Thyroid gland (tissue), 4 donors: ENCODE data around the gene LILRB2. TPM values are rescaled to one million over a fixed set of nuclear protein-coding genes. Genes with fewer than 3 reads are reported as not detected.
"Not testable (repeated sequence)": the region's sequence is repeated elsewhere in the genome, so short reads cannot be mapped to it uniquely, and the experiment has no call there.

Experiments used
- DNase-seq, 2 donors: peaks; one replicate each; pipeline ENCODE4 v3.0.0-alpha.2; 2019
- H3K27ac ChIP-seq, 3 donors: fragments of 200-600 bp; sonication (generic); 1 replicate in 2 of 3; 2 replicates in 1 of 3; pipeline ENCODE4 v1.5.1; 2016 to 2019; ENCODE audit warnings: mild to moderate bottlenecking in 1 of 3, moderate library complexity in 1 of 3
- H3K27me3 ChIP-seq: fragments of 200-600 bp; sonication (generic); one replicate; pipeline ENCODE4 v1.5.1; 2019
- H3K36me3 ChIP-seq, 2 donors: fragments of 200-600 bp; sonication (generic); one replicate each; pipeline ENCODE4 v1.5.1; 2016 to 2019
- H3K4me1 ChIP-seq, 2 donors: fragments of 200-600 bp; sonication (generic); one replicate each; pipeline ENCODE4 v1.5.1; 2017 to 2019
- H3K4me3 ChIP-seq, 3 donors: fragments of 200-600 bp; sonication (generic); replicated peaks in 1 of 3; 1 replicate in 2 of 3; 2 replicates in 1 of 3; pipeline ENCODE4 v1.5.1; 2016; ENCODE audit warnings: mild to moderate bottlenecking in 1 of 3
- H3K9me3 ChIP-seq: fragments of 200-600 bp; sonication (generic); one replicate; pipeline ENCODE4 v1.5.1; 2017
- POLR2A ChIP-seq, 2 donors: fragments of 450-650 bp; IDR thresholded peaks; one replicate each; pipeline ENCODE4 v1.6.1; 2017; ENCODE audit warnings: antibody characterized with exemption in 2 of 2, mild to moderate bottlenecking in 2 of 2, moderate library complexity in 1 of 2
- WGBS, 2 donors: methylation state at CpG; one replicate each; pipeline ENCODE4 v1.1.5; 2017; 5-methylcytosine and 5-hydroxymethylcytosine counted together
- intact Hi-C: fragments of 100-400 bp; cut with DNase I; formaldehyde crosslinking; loops from one replicate; pipeline ENCODE4 v1.15.1; 2023
- total RNA-seq, 4 donors: library from RNA; depleted of rRNA; stranded (reverse); fragments of >200 nt; gene quantifications; one replicate each; pipeline ENCODE4 v1.2.3, GENCODE V29; 2016
- TF ChIP-seq, protein P1 (sequence below), 6 experiments: fragments of 200-600 bp in 3 of 6; fragments of 450-650 bp in 3 of 6; sonication (generic) in 3 of 6; IDR thresholded peaks; one replicate each; pipeline ENCODE4 v1.5.1; 2016 to 2019; ENCODE audit warnings: antibody characterized with exemption in 6 of 6, mild to moderate bottlenecking in 2 of 6, inconsistent platforms in 1 of 6, moderate library complexity in 1 of 6

LILRB2 gene
- total RNA-seq, 4 donors from 2014 or later = 0.67 to 2.0 (median 1.1) TPM

DNA sequence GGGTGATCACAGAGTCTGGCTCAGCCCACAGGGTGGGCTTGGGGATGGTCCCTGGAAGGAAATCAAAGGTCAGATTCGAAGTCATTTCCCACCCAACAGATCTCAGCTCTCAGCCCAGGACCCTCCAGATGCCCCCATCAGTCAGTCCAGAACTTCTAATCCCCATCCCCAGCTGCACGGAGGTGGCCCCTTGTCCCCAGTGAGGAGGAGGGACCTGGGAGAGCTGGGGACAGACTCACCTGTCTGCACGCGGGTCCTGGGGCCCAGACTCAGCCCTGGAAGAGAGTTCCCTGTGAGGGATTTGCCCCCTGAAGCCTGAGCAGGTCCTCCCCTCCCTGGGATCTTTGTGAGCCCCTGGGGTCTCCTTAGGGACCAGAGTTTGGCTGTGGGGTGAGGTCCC lies 885 bp downstream of the LILRB2 start:
- intact Hi-C loops = loop anchor here (5.0 kb wide), 1 partner anchor 307 kb away; no protein-coding TSS in a partner anchor
- H3K9me3 ChIP-seq, H3K4me3 ChIP-seq, H3K36me3 ChIP-seq, DNase-seq, H3K4me1 ChIP-seq, H3K27ac ChIP-seq, H3K27me3 ChIP-seq: not testable (repeated sequence)
- WGBS, 2 donors = 33 to 67% methylated on average over 4 of the region's 4 CpGs

DNA sequence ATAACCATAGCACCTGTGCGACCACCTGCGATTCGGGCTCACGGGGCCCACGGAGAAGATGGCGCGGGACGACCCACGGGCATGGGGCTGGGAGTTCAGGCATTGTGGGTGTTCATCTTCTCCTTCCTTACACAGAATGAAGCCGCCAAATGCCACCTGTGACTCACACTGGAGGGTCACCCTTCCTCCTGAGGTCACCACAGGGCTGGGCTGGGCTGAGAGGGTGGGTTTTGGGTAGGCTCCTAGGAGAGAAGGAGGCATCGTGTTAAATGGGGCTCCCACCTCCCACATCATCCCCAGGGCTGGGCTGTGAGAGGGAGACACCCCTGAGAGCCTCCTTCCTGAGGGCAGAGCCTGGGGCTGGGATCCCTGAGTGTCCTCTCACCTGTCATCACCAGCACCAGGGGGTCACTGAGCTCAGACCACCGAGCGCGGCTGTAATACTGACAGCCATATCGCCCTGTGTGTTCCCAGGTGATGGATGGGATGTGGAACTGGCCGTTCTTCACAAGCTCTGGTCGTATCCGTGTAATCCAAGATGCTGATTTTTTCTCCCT lies 1.4 kb downstream of the LILRB2 start:
- WGBS, 2 donors = 79 to 85% methylated on average over 14 to 18 of the region's 18 CpGs
- no peak overlapping the region for H3K27ac ChIP-seq
- DNase-seq = no peak
- H3K4me3 ChIP-seq = no peak overlapping the region
- intact Hi-C loops = no loop called here
- H3K27me3 ChIP-seq = no peaks in the 10 kb centered on the region
- no peaks in the 10 kb centered on the region for H3K4me1 ChIP-seq
- TF ChIP-seq, protein P1, sequence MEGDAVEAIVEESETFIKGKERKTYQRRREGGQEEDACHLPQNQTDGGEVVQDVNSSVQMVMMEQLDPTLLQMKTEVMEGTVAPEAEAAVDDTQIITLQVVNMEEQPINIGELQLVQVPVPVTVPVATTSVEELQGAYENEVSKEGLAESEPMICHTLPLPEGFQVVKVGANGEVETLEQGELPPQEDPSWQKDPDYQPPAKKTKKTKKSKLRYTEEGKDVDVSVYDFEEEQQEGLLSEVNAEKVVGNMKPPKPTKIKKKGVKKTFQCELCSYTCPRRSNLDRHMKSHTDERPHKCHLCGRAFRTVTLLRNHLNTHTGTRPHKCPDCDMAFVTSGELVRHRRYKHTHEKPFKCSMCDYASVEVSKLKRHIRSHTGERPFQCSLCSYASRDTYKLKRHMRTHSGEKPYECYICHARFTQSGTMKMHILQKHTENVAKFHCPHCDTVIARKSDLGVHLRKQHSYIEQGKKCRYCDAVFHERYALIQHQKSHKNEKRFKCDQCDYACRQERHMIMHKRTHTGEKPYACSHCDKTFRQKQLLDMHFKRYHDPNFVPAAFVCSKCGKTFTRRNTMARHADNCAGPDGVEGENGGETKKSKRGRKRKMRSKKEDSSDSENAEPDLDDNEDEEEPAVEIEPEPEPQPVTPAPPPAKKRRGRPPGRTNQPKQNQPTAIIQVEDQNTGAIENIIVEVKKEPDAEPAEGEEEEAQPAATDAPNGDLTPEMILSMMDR (IDR thresholded peaks at IDR 0.05) = no peak
- TF ChIP-seq POLR2A (IDR thresholded peaks at IDR 0.05) = no peak
- H3K9me3 ChIP-seq = no peaks in the 10 kb centered on the region
- H3K36me3 ChIP-seq = no peaks in the 10 kb centered on the region

DNA sequence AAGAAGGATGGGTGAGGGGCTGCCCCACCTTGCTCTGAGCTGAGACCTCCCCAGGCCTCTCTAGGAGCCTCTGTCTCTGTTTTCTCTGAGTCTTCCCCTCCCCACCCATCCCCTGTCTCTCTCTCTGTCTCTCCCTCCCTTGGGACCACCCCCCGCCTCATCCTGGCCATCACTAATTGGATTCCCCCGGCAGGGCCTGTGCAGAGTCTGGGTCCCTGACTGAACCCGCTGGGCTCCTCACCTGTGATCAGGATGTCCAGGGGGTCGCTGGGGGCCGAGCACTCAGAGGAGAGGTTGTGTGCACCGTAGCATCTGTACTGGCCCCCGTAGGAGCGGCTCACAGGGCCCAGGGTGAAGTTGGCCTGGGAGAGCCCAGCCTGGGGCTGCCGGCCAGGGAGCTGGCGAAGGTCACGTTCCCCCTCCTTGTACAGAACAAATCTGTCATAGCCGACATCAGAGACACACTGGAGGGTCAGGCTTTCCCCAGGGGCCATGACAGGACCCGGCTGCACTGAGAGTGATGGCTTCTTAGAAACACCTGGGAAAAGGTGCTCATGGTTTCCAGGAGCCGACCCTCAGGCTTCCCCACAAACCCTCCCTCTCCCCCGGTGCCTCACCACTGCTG lies 2.2 kb downstream of the LILRB2 start:
- H3K9me3 ChIP-seq, intact Hi-C loops, H3K27ac ChIP-seq, H3K36me3 ChIP-seq, H3K4me1 ChIP-seq, DNase-seq, H3K4me3 ChIP-seq, H3K27me3 ChIP-seq: not testable (repeated sequence)
- 73 to 79% methylated on average over 4 to 9 of the region's 15 CpGs for WGBS, 2 donors

DNA sequence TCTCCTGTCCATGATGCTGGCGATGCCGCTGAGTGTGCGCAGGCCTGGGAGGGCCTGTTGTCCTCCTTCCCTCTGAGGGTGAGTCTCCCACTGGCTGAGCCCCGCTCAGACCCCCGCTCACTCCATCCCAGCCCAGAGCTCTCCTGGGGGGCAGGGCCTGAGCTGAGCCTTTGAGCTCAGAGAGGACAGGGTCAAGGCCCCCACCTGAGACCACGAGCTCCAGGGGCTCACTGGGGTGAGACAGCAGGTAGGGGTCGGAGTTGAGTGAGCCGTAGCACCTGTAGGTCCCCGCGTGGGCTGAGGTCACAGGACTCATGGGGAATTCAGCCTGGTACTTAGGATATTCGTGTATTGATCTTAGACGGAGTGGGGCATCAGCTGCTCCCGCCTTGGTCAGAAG lies 2.9 kb downstream of the LILRB2 start:
- H3K36me3 ChIP-seq, H3K4me3 ChIP-seq, H3K4me1 ChIP-seq, DNase-seq, intact Hi-C loops, H3K9me3 ChIP-seq, H3K27ac ChIP-seq, H3K27me3 ChIP-seq: not testable (repeated sequence)
- 75 to 79% methylated on average over 13 of the region's 13 CpGs for WGBS, 2 donors

DNA sequence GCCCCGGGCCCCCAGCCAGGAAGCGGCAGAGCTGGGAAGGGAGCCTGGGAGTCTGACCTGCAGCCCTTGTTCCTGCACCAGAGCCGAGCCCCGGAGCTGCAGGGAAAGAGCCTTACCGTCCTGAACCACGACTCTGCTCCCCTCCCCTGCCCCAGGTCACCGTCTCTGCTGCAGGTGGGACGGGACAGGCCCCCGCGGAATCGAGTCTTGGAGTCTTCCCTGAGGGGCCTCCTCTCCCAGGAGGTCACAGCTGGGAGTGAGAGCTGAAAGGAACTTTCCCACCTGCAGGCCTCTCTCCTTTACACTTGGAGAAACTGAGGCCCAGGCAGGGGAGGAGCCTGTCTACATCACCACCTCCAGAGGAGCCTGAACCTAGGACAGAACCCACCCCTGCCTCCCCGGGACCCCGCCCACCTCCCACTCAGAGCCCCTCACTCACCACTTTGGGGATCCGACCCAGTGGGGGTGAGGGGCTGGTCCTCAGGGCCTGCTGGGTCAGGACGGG lies 3.7 kb downstream of the LILRB2 start:
- DNase-seq, H3K36me3 ChIP-seq, H3K4me1 ChIP-seq, H3K4me3 ChIP-seq, H3K27me3 ChIP-seq, H3K27ac ChIP-seq, intact Hi-C loops, H3K9me3 ChIP-seq: not testable (repeated sequence)
- 73 to 81% methylated on average over 3 to 7 of the region's 15 CpGs for WGBS, 2 donors

DNA sequence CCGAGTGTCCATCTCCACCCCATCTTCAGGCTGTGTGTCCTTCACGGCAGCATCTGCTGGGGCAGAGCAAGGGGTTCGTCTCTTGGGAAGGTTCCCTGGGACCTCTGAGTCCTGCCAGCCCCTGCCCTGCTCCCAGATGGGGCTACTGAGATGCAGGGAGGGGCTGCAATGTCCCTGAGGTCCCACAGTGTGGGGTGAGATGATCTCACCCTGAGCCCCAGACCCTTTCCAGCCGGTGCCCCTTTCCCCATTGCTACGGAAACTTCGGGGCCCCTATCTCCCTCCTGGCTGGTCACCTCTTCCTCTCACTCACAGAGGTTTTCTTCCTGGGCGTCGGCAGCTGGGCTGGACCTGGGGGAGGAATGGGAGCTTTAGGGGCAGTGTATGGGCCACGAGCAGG lies 5.0 kb downstream of the LILRB2 start:
- TF ChIP-seq, protein P1 (IDR thresholded peaks at IDR 0.05) = no peak
- no peak for TF ChIP-seq POLR2A (IDR thresholded peaks at IDR 0.05)
- 57 to 79% methylated on average over 6 to 9 of the region's 9 CpGs for WGBS, 2 donors
- Histone ChIP-seq H3K27ac (no peak overlapping the region), H3K4me3 (no peak overlapping the region), H3K4me1 (no peaks in the 10 kb centered on the region), H3K36me3 (no peaks in the 10 kb centered on the region), H3K27me3 (no peaks in the 10 kb centered on the region), H3K9me3 (no peaks in the 10 kb centered on the region)
- intact Hi-C loops = no loop called here
- no peak for DNase-seq

DNA sequence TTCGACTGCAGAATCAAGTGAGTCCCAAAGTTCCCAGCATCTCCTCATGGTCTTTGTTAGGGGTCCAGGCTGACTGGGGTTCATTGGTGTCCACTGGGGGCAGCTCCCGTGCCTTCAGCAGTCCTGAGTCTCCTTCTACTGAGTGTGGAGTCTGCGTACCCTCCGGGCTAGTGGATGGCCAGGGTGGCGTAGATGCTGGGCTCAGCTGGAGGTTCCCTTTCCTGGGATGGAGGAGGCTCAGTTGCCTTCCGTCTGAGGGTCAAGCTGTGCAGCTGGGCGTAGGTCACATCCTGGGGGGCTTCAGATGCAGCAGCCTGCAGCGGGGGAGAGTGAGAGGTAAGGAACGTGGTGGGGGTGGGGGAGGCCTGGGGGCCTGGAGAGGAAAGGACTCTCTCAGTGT lies 6.4 kb downstream of the LILRB2 start:
- intact Hi-C loops, H3K36me3 ChIP-seq, H3K27me3 ChIP-seq, H3K9me3 ChIP-seq, H3K27ac ChIP-seq, H3K4me3 ChIP-seq, DNase-seq, H3K4me1 ChIP-seq: not testable (repeated sequence)
- 52 to 76% methylated on average over 1 to 8 of the region's 9 CpGs for WGBS, 2 donors
